Measurements from ENCODE around the gene RIPK1. TPM values are rescaled to one million over a fixed set of nuclear protein-coding genes. Genes with fewer than 3 reads are reported as not detected.

Gene RIPK1
- total and polyA plus RNA-seq, 3 donors from 2014 or later = 14.3 to 19.3 (median 16.7) TPM

DNA sequence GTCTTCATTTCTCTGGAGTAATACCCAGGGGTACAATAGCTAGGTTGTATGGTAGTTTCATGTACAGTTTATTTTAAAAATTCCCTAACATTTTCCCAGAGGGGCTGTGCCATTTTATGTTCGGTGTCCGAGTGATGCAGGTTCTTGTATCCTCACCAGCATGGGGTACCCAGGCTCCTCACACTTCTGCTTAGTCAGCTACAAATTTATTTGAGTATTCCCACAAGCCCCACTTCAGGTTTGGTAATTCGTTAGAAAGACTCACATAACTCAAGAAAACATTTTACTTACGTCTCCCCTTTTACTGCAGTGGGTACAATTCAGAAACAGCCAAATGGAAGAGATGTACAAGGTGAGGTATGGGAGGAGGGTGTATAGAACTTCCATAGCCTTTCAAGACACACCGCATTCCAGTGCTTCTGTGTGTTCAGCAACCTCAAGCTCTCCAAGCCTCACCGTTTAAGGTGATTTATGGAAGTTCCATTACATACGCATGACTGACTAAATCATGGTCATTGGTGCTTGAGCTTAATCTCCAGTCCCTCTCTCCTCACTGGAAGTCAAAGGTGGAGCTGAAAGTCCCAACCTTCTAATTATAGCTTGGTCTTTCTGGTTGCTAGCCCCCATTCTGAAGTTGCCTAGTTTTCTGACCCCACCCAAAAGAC, 18.1 kb downstream of the RIPK1 start:
- no peak for DNase-seq
- H3K4me3 ChIP-seq = no peak overlapping the region
- 54 to 60% methylated on average over 7 of the region's 7 CpGs for WGBS, 2 donors
- no peak overlapping the region for H3K27ac ChIP-seq
- no peaks in the 10 kb centered on the region for H3K36me3 ChIP-seq (ENCODE audit: low read depth, missing control alignments)
- H3K4me1 ChIP-seq = no peaks in the 10 kb centered on the region
- no peaks in the 10 kb centered on the region for H3K9me3 ChIP-seq
- H3K27me3 ChIP-seq = no peaks in the 10 kb centered on the region
- intact Hi-C loops (cut with DNase I; ENCODE audit: low total_unique reads) = no loop called here
- TF ChIP-seq CTCF (IDR thresholded peaks at IDR 0.05) (no peak), POLR2A (IDR thresholded peaks at IDR 0.05) (no peak)

- Histone ChIP-seq H3K4me3 (no peak overlapping the region), H3K27ac (peak overlapping the region in 1 of 2 donors; percentile 25), H3K27me3 (no peaks in the 10 kb centered on the region), H3K36me3 (ENCODE audit: low read depth, missing control alignments) (no peaks in the 10 kb centered on the region), H3K9me3 (no peaks in the 10 kb centered on the region), H3K4me1 (no peaks in the 10 kb centered on the region)
- DNase-seq = no peak
- intact Hi-C loops (cut with DNase I; ENCODE audit: low total_unique reads) = no loop called here
- TF ChIP-seq CTCF (IDR thresholded peaks at IDR 0.05) (no peak), POLR2A (IDR thresholded peaks at IDR 0.05) (no peak)
- WGBS, 2 donors = 86 to 100% methylated on average over 1 to 4 of the region's 4 CpGs
These were observed 20.2 kb downstream of the RIPK1 start for GRCh38 chr6:3088446-3088845.

GRCh38 chr6:3088968-3089367, 20.7 kb downstream of the RIPK1 start:
- Histone ChIP-seq H3K27me3 (no peaks in the 10 kb centered on the region), H3K4me3 (no peak overlapping the region), H3K27ac (peak overlapping the region in 1 of 2 donors; percentile 25), H3K4me1 (no peaks in the 10 kb centered on the region), H3K36me3 (ENCODE audit: low read depth, missing control alignments) (no peaks in the 10 kb centered on the region), H3K9me3 (no peaks in the 10 kb centered on the region)
- intact Hi-C loops (cut with DNase I; ENCODE audit: low total_unique reads) = no loop called here
- DNase-seq = no peak
- WGBS, 2 donors = 51 to 57% methylated on average over 4 of the region's 4 CpGs
- TF ChIP-seq POLR2A (IDR thresholded peaks at IDR 0.05) (no peak), CTCF (IDR thresholded peaks at IDR 0.05) (no peak)

GRCh38 chr6:3090013-3090412, 21.7 kb downstream of the RIPK1 start:
- Histone ChIP-seq H3K4me3 (no peak overlapping the region), H3K36me3 (ENCODE audit: low read depth, missing control alignments) (no peaks in the 10 kb centered on the region), H3K9me3 (no peaks in the 10 kb centered on the region), H3K4me1 (no peaks in the 10 kb centered on the region), H3K27me3 (no peaks in the 10 kb centered on the region), H3K27ac (no peak overlapping the region)
- DNase-seq = no peak
- 87 to 89% methylated on average over 4 of the region's 4 CpGs for WGBS, 2 donors
- TF ChIP-seq POLR2A (IDR thresholded peaks at IDR 0.05) (no peak), CTCF (IDR thresholded peaks at IDR 0.05) (no peak)
- intact Hi-C loops (cut with DNase I; ENCODE audit: low total_unique reads) = no loop called here

GRCh38 chr6:3094815-3095214, 26.5 kb downstream of the RIPK1 start:
- TF ChIP-seq CTCF (IDR thresholded peaks at IDR 0.05) (no peak), POLR2A (IDR thresholded peaks at IDR 0.05) (no peak)
- H3K4me1 ChIP-seq = no peaks in the 10 kb centered on the region
- no peak for DNase-seq
- H3K27ac ChIP-seq = no peak overlapping the region
- WGBS, 2 donors = 94 to 97% methylated on average over 2 of the region's 2 CpGs
- no peaks in the 10 kb centered on the region for H3K9me3 ChIP-seq
- H3K27me3 ChIP-seq = no peaks in the 10 kb centered on the region
- intact Hi-C loops (cut with DNase I; ENCODE audit: low total_unique reads) = no loop called here
- H3K4me3 ChIP-seq = no peak overlapping the region
- no peaks in the 10 kb centered on the region for H3K36me3 ChIP-seq (ENCODE audit: low read depth, missing control alignments)
